Mesodermal cell (in vitro differentiated cells): Measurements from ENCODE around the gene ENO1.
"Not testable (repeated sequence)": the region's sequence is repeated elsewhere in the genome, so short reads cannot be mapped to it uniquely, and the experiment has no call there.

Source experiments
- H3K27ac ChIP-seq: 2 replicates; pipeline ENCODE4 v1.7.0; 2013; ENCODE audit warnings: mild to moderate bottlenecking, low read depth, low read length, moderate library complexity; ENCODE audit not compliant: severe bottlenecking
- H3K36me3 ChIP-seq: 2 replicates; pipeline ENCODE4 v1.7.1; 2013; ENCODE audit warnings: mild to moderate bottlenecking, low read length, moderate library complexity; ENCODE audit not compliant: control insufficient read depth, insufficient read depth
- H3K4me1 ChIP-seq: one replicate; pipeline ENCODE4 v1.7.1; 2013; ENCODE audit warnings: mild to moderate bottlenecking, low read length; ENCODE audit not compliant: insufficient read depth, control insufficient read depth, poor library complexity, severe bottlenecking
- H3K4me3 ChIP-seq: 2 replicates; pipeline ENCODE4 v1.7.0; 2013; ENCODE audit warnings: low read length, control low read depth, mild to moderate bottlenecking; ENCODE audit not compliant: insufficient read depth, poor library complexity, severe bottlenecking; ENCODE audit errors: extremely low read depth
- H3K9me3 ChIP-seq: 2 replicates; pipeline ENCODE4 v1.7.1; 2013; ENCODE audit warnings: mild to moderate bottlenecking, low read length, moderate library complexity; ENCODE audit not compliant: control insufficient read depth
- WGBS, 2 experiments: methylation state at CpG; one replicate each; pipeline ENCODE4 v1.1.5; 2013; ENCODE audit warnings: missing lambda C conversion rate in 2 of 2; ENCODE audit not compliant: insufficient coverage in 2 of 2; 5-methylcytosine and 5-hydroxymethylcytosine counted together

Gene ENO1

GRCh38 chr1:8845104-8846097, 33.1 kb downstream of the ENO1 start:
- no peak overlapping the region for H3K27ac ChIP-seq

DNA sequence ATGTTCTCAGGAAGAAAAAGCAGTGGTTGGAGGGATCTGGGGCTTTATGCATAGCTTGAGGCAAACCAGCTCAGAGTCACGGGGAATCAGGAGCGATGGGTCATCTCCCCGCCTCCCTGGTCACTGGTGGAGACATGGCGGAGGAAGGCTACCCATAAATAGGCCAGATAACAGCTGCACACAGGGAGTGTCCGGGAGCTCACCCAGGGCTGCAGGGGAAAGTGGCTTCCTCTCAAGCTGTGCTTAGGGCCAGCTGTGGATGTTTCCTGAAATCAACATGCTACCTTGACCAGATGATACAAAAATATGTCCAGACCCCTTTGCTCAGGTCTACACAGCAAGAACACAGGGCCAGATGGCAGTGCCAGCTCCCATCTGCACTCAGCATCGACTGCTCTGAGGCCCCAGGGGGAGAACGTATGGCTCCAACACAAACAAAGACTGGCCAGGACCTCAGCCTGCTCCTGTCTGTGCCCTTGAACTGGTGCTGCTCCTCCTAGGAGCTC, 33.9 kb downstream of the ENO1 start:
- WGBS, 2 experiments = 84 to 86% methylated on average over 6 to 7 of the region's 7 CpGs
- no peak overlapping the region for H3K4me3 ChIP-seq
- H3K27ac ChIP-seq = no peak overlapping the region
- H3K36me3 ChIP-seq = no peaks in the 10 kb centered on the region
- H3K4me1 ChIP-seq = no peaks in the 10 kb centered on the region
- H3K9me3 ChIP-seq = no peaks in the 10 kb centered on the region

More at GRCh38 chr1:8845104-8846097, 33.1 kb downstream of the ENO1 start:
- Histone ChIP-seq H3K4me1 (no peaks in the 10 kb centered on the region), H3K36me3 (no peaks in the 10 kb centered on the region), H3K4me3 (no peak overlapping the region), H3K9me3 (no peaks in the 10 kb centered on the region)
- WGBS, 2 experiments = 91 to 92% methylated on average over 16 to 20 of the region's 21 CpGs

GRCh38 chr1:8841395-8841794, 37.1 kb downstream of the ENO1 start:
- H3K9me3 ChIP-seq = no peaks in the 10 kb centered on the region
- no peak overlapping the region for H3K4me3 ChIP-seq
- no peaks in the 10 kb centered on the region for H3K36me3 ChIP-seq
- no peaks in the 10 kb centered on the region for H3K4me1 ChIP-seq
- no peak overlapping the region for H3K27ac ChIP-seq
- 92 to 94% methylated on average over 2 of the region's 3 CpGs for WGBS, 2 experiments

- Histone ChIP-seq H3K4me3 (no peak overlapping the region), H3K27ac (no peak overlapping the region), H3K4me1 (no peaks in the 10 kb centered on the region), H3K36me3 (no peaks in the 10 kb centered on the region), H3K9me3 (no peaks in the 10 kb centered on the region)
- WGBS, 2 experiments = 93 to 97% methylated on average over 6 to 7 of the region's 7 CpGs
Measured at GRCh38 chr1:8839990-8840389, 38.5 kb downstream of the ENO1 start.

GRCh38 chr1:8835941-8836643, 42.4 kb downstream of the ENO1 start:
- H3K4me3 ChIP-seq = no peak overlapping the region
- whole genome bisulfite sequencing, 2 experiments = 86 to 90% methylated on average over 12 to 13 of the region's 14 CpGs
- no peaks in the 10 kb centered on the region for H3K36me3 ChIP-seq
- no peak overlapping the region for H3K27ac ChIP-seq
- H3K4me1 ChIP-seq = no peaks in the 10 kb centered on the region
- H3K9me3 ChIP-seq = no peaks in the 10 kb centered on the region

DNA sequence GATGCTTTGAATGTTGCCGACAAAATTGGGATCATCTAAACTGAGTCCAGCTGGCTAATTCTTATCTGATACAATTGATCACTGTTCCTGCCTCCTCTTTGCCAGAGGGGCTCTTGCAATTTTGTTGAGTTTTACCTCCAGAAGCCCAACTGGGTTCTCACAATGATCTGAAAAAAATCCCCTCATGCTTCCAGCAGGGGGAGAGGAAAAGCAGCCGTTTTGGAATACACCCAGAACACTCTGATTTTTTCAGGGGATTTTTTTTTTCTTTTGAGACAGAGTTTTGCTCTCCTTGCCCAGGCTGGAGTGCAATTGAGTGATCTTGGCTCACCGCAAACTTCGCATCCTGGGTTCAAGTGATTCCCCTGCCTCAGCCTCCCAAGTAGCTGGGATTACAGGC, 47.1 kb downstream of the ENO1 start:
- Histone ChIP-seq H3K9me3 (no peaks in the 10 kb centered on the region), H3K36me3 (no peaks in the 10 kb centered on the region), H3K27ac (no peak overlapping the region), H3K4me3 (no peak overlapping the region), H3K4me1 (peaks cover 1% of the 10 kb centered on the region)
- 60 to 100% methylated on average over 2 to 3 of the region's 4 CpGs for WGBS, 2 experiments

- H3K4me1 ChIP-seq, H3K36me3 ChIP-seq, H3K4me3 ChIP-seq, H3K9me3 ChIP-seq, H3K27ac ChIP-seq: not testable (repeated sequence)
- 83 to 84% methylated on average over 9 of the region's 10 CpGs for WGBS, 2 experiments
Measured at GRCh38 chr1:8830732-8831131, 47.8 kb downstream of the ENO1 start.

DNA sequence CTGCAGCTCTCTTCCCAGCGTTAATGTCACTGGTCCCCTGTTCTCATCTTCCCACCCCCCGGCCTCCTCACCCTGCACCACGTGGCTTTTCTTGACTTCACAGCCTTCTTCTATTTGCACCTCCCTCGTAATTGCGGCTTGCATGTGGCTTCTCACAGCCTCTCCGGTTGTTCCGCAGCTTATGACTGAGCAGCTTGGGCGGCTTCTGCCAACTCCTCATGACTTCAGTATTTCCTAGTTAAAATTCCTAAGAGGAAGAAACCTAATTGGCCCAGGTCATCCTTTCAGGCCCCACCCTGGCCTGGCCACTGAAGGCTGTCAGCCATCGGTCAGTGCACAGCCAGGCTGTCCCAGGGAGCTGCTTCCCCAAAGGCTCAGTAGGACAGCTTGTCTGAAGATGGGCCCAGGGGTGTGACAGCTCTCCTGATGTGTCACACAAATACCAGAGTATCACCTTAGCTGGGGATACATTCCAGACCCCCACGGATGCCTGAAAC, 52.5 kb downstream of the ENO1 start:
- Histone ChIP-seq H3K27ac (peak overlapping the region; percentile 11), H3K9me3 (no peaks in the 10 kb centered on the region), H3K4me1 (peaks cover 30% of the 10 kb centered on the region), H3K36me3 (no peaks in the 10 kb centered on the region), H3K4me3 (no peak overlapping the region)
- WGBS, 2 experiments = 66 to 73% methylated on average over 9 to 10 of the region's 10 CpGs

- H3K9me3 ChIP-seq = no peaks in the 10 kb centered on the region
- H3K4me1 ChIP-seq = peaks cover 30% of the 10 kb centered on the region
- peak overlapping the region; percentile 83 for H3K27ac ChIP-seq
- H3K36me3 ChIP-seq = no peaks in the 10 kb centered on the region
- no peak overlapping the region for H3K4me3 ChIP-seq
- WGBS, 2 experiments = 73 to 89% methylated on average over 4 to 5 of the region's 6 CpGs
Measured at GRCh38 chr1:8823295-8823664, 55.2 kb downstream of the ENO1 start.

DNA sequence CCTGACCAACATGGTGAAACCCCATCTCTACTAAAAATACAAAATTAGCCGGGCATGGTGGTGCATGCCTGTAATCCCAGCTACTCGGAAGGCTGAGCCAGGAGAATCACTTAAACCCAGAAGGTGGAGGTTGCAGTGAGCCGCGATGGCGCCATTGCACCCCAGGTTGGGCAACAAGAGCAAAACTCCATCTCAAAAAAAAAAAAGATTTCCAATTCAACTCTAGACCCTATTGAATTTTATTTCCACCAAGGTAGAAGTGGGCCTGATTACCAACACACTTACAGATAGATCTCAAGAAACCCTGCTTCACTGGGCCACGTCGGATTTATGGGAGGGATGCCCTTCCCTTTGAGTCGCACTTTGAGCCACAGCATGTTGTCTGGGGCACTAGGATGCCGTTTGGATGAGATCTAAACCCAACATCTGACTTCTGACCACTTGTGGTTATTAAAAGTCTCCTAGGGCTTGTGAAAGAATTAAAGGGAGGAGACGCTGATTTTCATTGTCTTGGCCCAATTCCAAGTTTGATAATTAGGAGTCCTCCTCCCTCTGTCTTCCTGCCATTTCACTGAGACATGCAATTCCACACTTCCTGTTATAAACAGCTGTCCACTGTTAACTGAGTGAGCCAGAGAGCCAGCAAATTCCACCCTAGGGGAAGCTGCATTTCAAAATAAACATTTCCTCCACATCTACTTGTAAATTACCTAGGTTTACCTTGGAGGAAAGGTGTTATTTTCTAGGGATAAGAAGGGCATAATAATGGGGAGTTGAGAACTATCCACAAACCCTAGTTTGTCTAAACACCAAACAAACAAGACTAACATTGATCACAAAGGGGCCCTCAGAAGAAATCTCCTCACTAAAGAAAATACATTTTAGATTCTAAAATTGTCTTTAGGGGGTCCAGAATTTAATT, 55.9 kb downstream of the ENO1 start:
- H3K9me3 ChIP-seq = no peaks in the 10 kb centered on the region
- H3K4me1 ChIP-seq = peaks cover 30% of the 10 kb centered on the region
- peak overlapping the region; percentile 83 for H3K27ac ChIP-seq
- H3K36me3 ChIP-seq = no peaks in the 10 kb centered on the region
- H3K4me3 ChIP-seq = no peak overlapping the region
- WGBS, 2 experiments = 83 to 97% methylated on average over 4 to 7 of the region's 10 CpGs
